Muscle of leg (tissue), 16 donors: Measurements from ENCODE around the gene TMEM223. TPM values are rescaled to one million over a fixed set of nuclear protein-coding genes. Genes with fewer than 3 reads are reported as not detected.
A peak's percentile ranks its signal among the peaks of the same experiment; 100 is the strongest.
"Not testable (repeated sequence)": the region's sequence is repeated elsewhere in the genome, so short reads cannot be mapped to it uniquely, and the experiment has no call there.

Experiments
- DNase-seq: peaks from one replicate; pipeline ENCODE4 v3.0.0; 2013
- H3K27ac ChIP-seq: one replicate; pipeline ENCODE4 v1.5.1; 2013; ENCODE audit warnings: mild to moderate bottlenecking, low read length, control low read depth
- H3K27me3 ChIP-seq: one replicate; pipeline ENCODE4 v1.6.1; 2013; ENCODE audit warnings: low read length; ENCODE audit not compliant: control insufficient read depth, insufficient read depth
- H3K36me3 ChIP-seq: one replicate; pipeline ENCODE4 v1.6.1; 2013; ENCODE audit warnings: low read length; ENCODE audit not compliant: control insufficient read depth, insufficient read depth
- H3K4me1 ChIP-seq: one replicate; pipeline ENCODE4 v1.6.1; 2013; ENCODE audit warnings: low read length; ENCODE audit not compliant: control insufficient read depth, insufficient read depth
- H3K4me3 ChIP-seq: one replicate; pipeline ENCODE4 v1.5.1; 2013; ENCODE audit warnings: low read length, control low read depth
- H3K9me3 ChIP-seq: replicated peaks from 2 replicates; pipeline ENCODE4 v1.6.1; 2013; ENCODE audit warnings: low read depth, low read length; ENCODE audit not compliant: control insufficient read depth
- WGBS: methylation state at CpG from one replicate; pipeline ENCODE4 v1.1.5; 2013; ENCODE audit warnings: missing lambda C conversion rate; ENCODE audit not compliant: insufficient coverage; 5-methylcytosine and 5-hydroxymethylcytosine counted together
- long read RNA-seq, 11 donors: transcript quantifications; one replicate each; lab custom pipeline, GENCODE V29; 2026
- polyA plus RNA-seq, 8 donors: library from polyadenylated mRNA; unstranded; fragments of 120-200 nt; gene quantifications; one replicate each; pipeline versions ENCODE4 v1.2.1 to v1.2.3, GENCODE V29; 2013; ENCODE audit warnings: inconsistent platforms in 1 of 8, low replicate concordance in 1 of 8; ENCODE audit not compliant: insufficient read length in 8 of 8, insufficient read depth in 1 of 8
- total RNA-seq: library from RNA; stranded (reverse); fragments of 120-200 nt; gene quantifications from one replicate; pipeline ENCODE4 v1.2.4, GENCODE V29; 2013

TMEM223 gene
- 17.2 TPM for total RNA-seq
- polyA plus RNA-seq: 10 to 100 TPM; 15.3 to 19.0 (median 16.3) TPM
- long read RNA-seq, donor 1, transcript TMEM223-201 (2 exons, 1,288 nt): major isoform, 6 of 6 reads
- long read RNA-seq, donor 1, partial matches to known transcripts: 0 of 6 reads
- long read RNA-seq, donor 1, other reads (novel, unspliced or antisense): 0 of 6 reads
- long read RNA-seq, donor 2, partial matches to known transcripts: 0 of 4 reads
- long read RNA-seq, donor 2, other reads (novel, unspliced or antisense): 0 of 4 reads
- long read RNA-seq, donor 3, transcript TMEM223-201 (2 exons, 1,288 nt): major isoform, 12 of 18 reads
- long read RNA-seq, donor 3, partial matches to known transcripts: 0 of 18 reads
- long read RNA-seq, donor 3, other reads (novel, unspliced or antisense): 6 of 18 reads
- long read RNA-seq, donor 4, transcript TMEM223-201 (2 exons, 1,288 nt): major isoform, 14 of 14 reads
- long read RNA-seq, donor 4, partial matches to known transcripts: 0 of 14 reads
- long read RNA-seq, donor 4, other reads (novel, unspliced or antisense): 0 of 14 reads
- long read RNA-seq, donor 5, transcript TMEM223-201 (2 exons, 1,288 nt): major isoform, 32 of 100 reads
- long read RNA-seq, donor 5, partial matches to known transcripts: 18 of 100 reads
- long read RNA-seq, donor 5, other reads (novel, unspliced or antisense): 49 of 100 reads
- long read RNA-seq, donor 6, transcript TMEM223-201 (2 exons, 1,288 nt): major isoform, 32 of 95 reads
- long read RNA-seq, donor 6, partial matches to known transcripts: 33 of 95 reads
- long read RNA-seq, donor 6, other reads (novel, unspliced or antisense): 29 of 95 reads
- long read RNA-seq, donor 7, transcript TMEM223-201 (2 exons, 1,288 nt): major isoform, 24 of 25 reads
- long read RNA-seq, donor 7, partial matches to known transcripts: 0 of 25 reads
- long read RNA-seq, donor 7, other reads (novel, unspliced or antisense): 0 of 25 reads
- long read RNA-seq, donor 8, transcript TMEM223-201 (2 exons, 1,288 nt): major isoform, 9 of 9 reads
- long read RNA-seq, donor 8, partial matches to known transcripts: 0 of 9 reads
- long read RNA-seq, donor 8, other reads (novel, unspliced or antisense): 0 of 9 reads
- long read RNA-seq, donor 9, transcript TMEM223-201 (2 exons, 1,288 nt): major isoform, 8 of 8 reads
- long read RNA-seq, donor 9, partial matches to known transcripts: 0 of 8 reads
- long read RNA-seq, donor 9, other reads (novel, unspliced or antisense): 0 of 8 reads
- long read RNA-seq, donor 10, transcript TMEM223-201 (2 exons, 1,288 nt): major isoform, 19 of 19 reads
- long read RNA-seq, donor 10, partial matches to known transcripts: 0 of 19 reads
- long read RNA-seq, donor 10, other reads (novel, unspliced or antisense): 0 of 19 reads
- long read RNA-seq, donor 11, transcript TMEM223-201 (2 exons, 1,288 nt): major isoform, 15 of 15 reads
- long read RNA-seq, donor 11, partial matches to known transcripts: 0 of 15 reads
- long read RNA-seq, donor 11, other reads (novel, unspliced or antisense): 0 of 15 reads

DNA sequence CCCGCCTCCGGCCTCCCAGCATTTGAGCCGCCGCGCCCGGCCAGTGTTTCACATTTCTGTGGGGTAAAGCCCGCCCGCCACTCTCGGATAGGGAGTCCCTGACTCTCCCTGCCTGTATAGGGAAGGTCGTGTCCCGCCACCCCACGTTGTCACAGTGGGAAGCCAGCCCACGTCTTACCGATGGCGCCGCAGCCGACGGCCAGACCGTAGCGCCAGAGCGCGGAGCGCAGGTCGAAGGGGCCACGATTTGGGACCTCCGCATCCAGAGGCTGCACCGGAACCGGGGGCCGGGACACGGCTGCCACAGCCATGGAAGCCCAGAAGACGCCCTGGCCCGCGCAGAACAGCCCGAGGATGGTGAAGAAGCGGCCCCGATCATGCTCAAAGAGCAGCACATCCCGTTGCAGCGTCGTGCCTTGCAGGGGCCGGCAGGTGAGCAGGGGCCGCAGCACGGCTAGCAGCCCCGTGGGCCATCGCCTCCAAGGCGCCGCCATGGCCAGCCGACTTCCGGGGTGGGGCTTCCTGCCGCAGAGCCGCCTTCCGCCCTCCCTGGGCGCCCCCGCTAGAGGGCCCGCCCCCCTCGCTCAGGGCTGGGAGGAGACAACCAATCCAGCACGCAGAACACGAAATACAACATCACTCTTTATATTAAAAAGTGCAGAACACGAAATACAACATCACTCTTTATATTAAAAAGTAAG lies at the start of gene TMEM223:
TSS of gene TMEM223 (minus strand) at position 506 of the 701 bp plus-strand sequence. CDS start at position 494, 12 bp downstream.
- Histone ChIP-seq H3K9me3 (no peaks in the 10 kb centered on the region), H3K27me3 (no peaks in the 10 kb centered on the region), H3K4me1 (peaks cover 27% of the 10 kb centered on the region), H3K4me3 (peak within 1 kb of the TSS; percentile 95), H3K27ac (peak within 1 kb of the TSS; percentile 80), H3K36me3 (peaks cover 56% of the 10 kb centered on the region)
- peak; percentile 95 for DNase-seq
- WGBS: under 1% methylated on average over 51 of the region's 58 CpGs

GRCh38 chr11:62840721-62841360 lies 49.0 kb upstream of the TMEM223 start:
- H3K27me3 ChIP-seq, H3K9me3 ChIP-seq: not testable (repeated sequence)
- Histone ChIP-seq H3K36me3 (peaks cover 12% of the 10 kb centered on the region), H3K4me3 (peak overlapping the region; percentile 99), H3K4me1 (peaks cover 29% of the 10 kb centered on the region), H3K27ac (peak overlapping the region; percentile 100)
- peak; percentile 76 for DNase-seq
- 0% methylated on average over 32 of the region's 41 CpGs for WGBS

- peak within 1 kb of the TSS; percentile 100 for H3K27ac ChIP-seq
- peaks cover 29% of the 10 kb centered on the region for H3K4me1 ChIP-seq
- under 1% methylated on average over 54 of the region's 62 CpGs for WGBS
- H3K36me3 ChIP-seq: peaks cover 27% of the 10 kb centered on the region
- no peaks in the 10 kb centered on the region for H3K9me3 ChIP-seq
- H3K27me3 ChIP-seq: no peaks in the 10 kb centered on the region
- peak within 1 kb of the TSS; percentile 99 for H3K4me3 ChIP-seq
- DNase-seq: peak; percentile 98
Observed at GRCh38 chr11:62839050-62839945, 47.5 kb upstream of the TMEM223 start, which contains the start of gene WDR74. Gene WDR74, minus strand, starts transcription at chr11:62839590. Its CDS starts 20 bp downstream, at chr11:62839570.

GRCh38 chr11:62835336-62835735 lies 43.5 kb upstream of the TMEM223 start:
- Histone ChIP-seq H3K27me3 (no peaks in the 10 kb centered on the region), H3K27ac (no peak overlapping the region), H3K9me3 (no peaks in the 10 kb centered on the region), H3K4me3 (no peak overlapping the region), H3K4me1 (peaks cover 27% of the 10 kb centered on the region), H3K36me3 (peaks cover 38% of the 10 kb centered on the region)
- WGBS: 97% methylated on average over 3 of the region's 8 CpGs
- no peak for DNase-seq

DNA sequence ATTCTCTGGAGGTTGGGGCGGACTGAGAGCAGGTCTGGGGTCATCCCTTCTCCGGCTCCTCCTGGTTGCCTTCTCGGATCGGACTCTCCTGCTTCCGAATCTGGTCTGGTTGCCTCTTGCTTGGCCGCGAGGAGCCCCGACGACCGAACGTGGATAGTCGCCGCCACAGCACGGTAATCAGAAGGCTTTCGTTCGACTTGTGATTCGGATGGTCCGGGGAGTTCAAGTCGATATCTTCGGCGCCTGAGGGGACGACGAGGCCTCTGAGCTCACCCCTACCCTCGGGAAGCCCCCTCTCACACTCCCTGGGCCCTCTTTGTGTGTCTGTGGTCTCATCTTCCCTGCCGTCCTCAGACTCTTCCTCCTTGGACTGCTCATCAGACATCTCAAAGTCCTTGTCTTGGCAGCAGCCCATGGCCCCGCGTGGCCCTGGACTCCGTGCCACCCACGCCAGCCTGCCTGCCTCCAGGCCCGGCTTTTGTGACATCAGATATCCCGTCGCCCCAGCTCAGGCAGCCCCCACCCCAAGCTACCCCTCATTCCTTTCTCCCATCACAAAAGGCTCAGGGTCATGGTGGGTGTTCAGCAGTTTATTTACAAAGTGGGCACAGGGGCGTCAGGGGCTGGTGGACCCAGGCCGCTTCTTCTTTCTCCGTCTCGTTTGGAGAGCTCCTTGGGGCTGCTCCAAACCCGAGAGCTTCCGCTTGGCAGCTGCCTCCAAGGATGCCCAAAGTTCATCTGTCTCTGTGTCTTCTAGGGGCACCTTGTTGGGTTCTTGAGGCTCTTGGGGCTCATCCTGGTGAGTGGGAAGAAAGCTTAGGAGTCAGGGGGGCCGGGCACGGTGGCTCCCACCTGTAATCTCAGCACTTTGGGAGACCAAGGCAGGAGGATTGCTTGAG lies 40.8 kb upstream of the TMEM223 start, which contains the start of gene TEX54:
TSS of gene TEX54 (minus strand) at position 506 of the 899 bp plus-strand sequence.
- 8% methylated on average over 34 of the region's 40 CpGs for WGBS
- Histone ChIP-seq H3K4me3 (peak within 1 kb of the TSS; percentile 97), H3K9me3 (no peaks in the 10 kb centered on the region), H3K27me3 (no peaks in the 10 kb centered on the region), H3K4me1 (peaks cover 27% of the 10 kb centered on the region), H3K27ac (peak within 1 kb of the TSS; percentile 100), H3K36me3 (peaks cover 45% of the 10 kb centered on the region)
- peak; percentile 56 for DNase-seq

DNA sequence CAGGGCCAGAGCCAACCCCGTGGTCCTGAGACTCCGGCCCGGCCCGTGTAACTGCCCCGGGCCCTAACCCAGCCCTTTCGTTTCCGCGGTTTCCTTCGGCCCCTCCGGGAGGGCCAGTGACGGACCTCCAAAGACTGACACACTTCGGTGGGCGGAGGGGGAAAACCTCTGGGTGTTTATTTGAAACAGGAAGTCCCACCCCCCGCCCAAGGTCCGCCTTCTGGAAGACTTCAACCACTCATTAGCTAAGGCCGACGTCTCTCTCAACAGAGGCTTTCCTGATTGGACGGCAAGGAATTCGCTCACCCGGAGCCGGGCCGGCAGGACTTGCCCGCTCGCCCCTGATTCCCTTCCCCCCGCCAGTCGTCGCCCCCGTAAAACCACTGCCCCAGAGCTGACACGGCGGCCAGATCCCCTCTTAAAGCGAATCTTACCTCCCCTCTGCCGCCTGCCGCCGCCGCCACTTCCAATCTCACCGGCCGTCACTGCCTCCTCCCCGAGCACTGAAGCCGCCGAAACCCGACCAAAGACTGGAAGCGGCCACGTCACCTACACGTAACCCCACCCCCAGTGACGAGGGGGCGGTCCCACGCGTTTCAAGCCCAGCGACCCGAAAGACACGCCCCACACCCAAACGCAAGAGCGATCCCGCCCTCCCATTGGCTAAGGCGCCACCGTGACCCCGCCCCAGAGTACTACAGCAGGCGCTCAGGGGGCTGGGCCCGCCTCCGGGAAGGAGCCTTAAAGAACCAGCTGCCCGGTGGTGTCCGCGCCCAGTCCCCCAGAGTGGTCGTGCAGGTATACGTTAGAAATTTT lies 39.9 kb upstream of the TMEM223 start, which contains the start of gene STX5:
TSS of gene STX5 (minus strand) at position 532 of the 816 bp plus-strand sequence. CDS start 808 bp downstream, outside the sequence.
- Histone ChIP-seq H3K36me3 (peaks cover 52% of the 10 kb centered on the region), H3K4me1 (peaks cover 27% of the 10 kb centered on the region), H3K9me3 (no peaks in the 10 kb centered on the region), H3K27me3 (no peaks in the 10 kb centered on the region), H3K4me3 (peak within 1 kb of the TSS; percentile 97), H3K27ac (peak within 1 kb of the TSS; percentile 100)
- DNase-seq: peak; percentile 99
- WGBS: under 1% methylated on average over 49 of the region's 65 CpGs
